Activated CD4-positive, alpha-beta T cell treated with anti-CD3 and anti-CD28 coated beads, Interleukin-2, amount 50 U/mL, for 24 hours (primary cell): ENCODE results near the gene LRRN4.
"Not testable (repeated sequence)": the region's sequence is repeated elsewhere in the genome, so short reads cannot be mapped to it uniquely, and the experiment has no call there.

Source experiments
- DNase-seq, 2 donors: peaks; one replicate each; pipeline ENCODE4 v3.0.0-alpha.2; 2020; ENCODE audit warnings: low read depth in 1 of 2, low spot score in 1 of 2

The LRRN4 gene

GRCh38 chr20:6034134-6034969 lies 19.5 kb downstream of the LRRN4 start:
- no peak for DNase-seq

GRCh38 chr20:6032907-6033306 lies 21.0 kb downstream of the LRRN4 start:
- not testable (repeated sequence) for DNase-seq

- no peak for DNase-seq
Observed at GRCh38 chr20:6030453-6031080, 23.3 kb downstream of the LRRN4 start.

- no peak for DNase-seq
Observed at GRCh38 chr20:6029538-6029937, 24.3 kb downstream of the LRRN4 start.

GRCh38 chr20:6028818-6029217 lies 25.0 kb downstream of the LRRN4 start:
- no peak for DNase-seq

- no peak for DNase-seq
Observed at GRCh38 chr20:6026051-6026450, 27.8 kb downstream of the LRRN4 start.

GRCh38 chr20:6024768-6025167 lies 29.1 kb downstream of the LRRN4 start:
- DNase-seq: no peak

- DNase-seq: no peak
Observed at GRCh38 chr20:6017880-6018279, 36.0 kb downstream of the LRRN4 start.

- no peak for DNase-seq
Observed at GRCh38 chr20:6017467-6017866, 36.4 kb downstream of the LRRN4 start.

GRCh38 chr20:6014957-6015356 lies 38.9 kb downstream of the LRRN4 start:
- no peak for DNase-seq

- no peak for DNase-seq
Observed at GRCh38 chr20:6014017-6014416, 39.8 kb downstream of the LRRN4 start.

GRCh38 chr20:6012179-6012578 lies 41.7 kb downstream of the LRRN4 start:
- DNase-seq: no peak

GRCh38 chr20:6008254-6008653 lies 45.6 kb downstream of the LRRN4 start:
- DNase-seq: no peak

- no peak for DNase-seq
Observed at GRCh38 chr20:6007529-6008103, 46.2 kb downstream of the LRRN4 start.

GRCh38 chr20:6007094-6007528 lies 46.7 kb downstream of the LRRN4 start:
- DNase-seq: no peak

GRCh38 chr20:6006603-6006949 lies 47.3 kb downstream of the LRRN4 start:
- DNase-seq: no peak

- DNase-seq: no peak
Observed at GRCh38 chr20:6000871-6001270, 53.0 kb downstream of the LRRN4 start.

GRCh38 chr20:5999783-6000182 lies 54.1 kb downstream of the LRRN4 start:
- no peak for DNase-seq

- DNase-seq: peak; percentile 1 to 29
Observed at GRCh38 chr20:5996765-5997164, 57.1 kb downstream of the LRRN4 start.

GRCh38 chr20:5991623-5992441 lies 62.0 kb downstream of the LRRN4 start:
- DNase-seq: no peak

- DNase-seq: no peak
Observed at GRCh38 chr20:5990946-5991345, 62.9 kb downstream of the LRRN4 start.
